ENCODE measurements around the gene CALCOCO2. TPM values are rescaled to one million over a fixed set of nuclear protein-coding genes. Genes with fewer than 3 reads are reported as not detected.
A peak's percentile ranks its signal among the peaks of the same experiment; 100 is the strongest.

Gene CALCOCO2, protein sequence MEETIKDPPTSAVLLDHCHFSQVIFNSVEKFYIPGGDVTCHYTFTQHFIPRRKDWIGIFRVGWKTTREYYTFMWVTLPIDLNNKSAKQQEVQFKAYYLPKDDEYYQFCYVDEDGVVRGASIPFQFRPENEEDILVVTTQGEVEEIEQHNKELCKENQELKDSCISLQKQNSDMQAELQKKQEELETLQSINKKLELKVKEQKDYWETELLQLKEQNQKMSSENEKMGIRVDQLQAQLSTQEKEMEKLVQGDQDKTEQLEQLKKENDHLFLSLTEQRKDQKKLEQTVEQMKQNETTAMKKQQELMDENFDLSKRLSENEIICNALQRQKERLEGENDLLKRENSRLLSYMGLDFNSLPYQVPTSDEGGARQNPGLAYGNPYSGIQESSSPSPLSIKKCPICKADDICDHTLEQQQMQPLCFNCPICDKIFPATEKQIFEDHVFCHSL
- total RNA-seq, result 30.3 and 60.3 TPM in 2 replicates

DNA sequence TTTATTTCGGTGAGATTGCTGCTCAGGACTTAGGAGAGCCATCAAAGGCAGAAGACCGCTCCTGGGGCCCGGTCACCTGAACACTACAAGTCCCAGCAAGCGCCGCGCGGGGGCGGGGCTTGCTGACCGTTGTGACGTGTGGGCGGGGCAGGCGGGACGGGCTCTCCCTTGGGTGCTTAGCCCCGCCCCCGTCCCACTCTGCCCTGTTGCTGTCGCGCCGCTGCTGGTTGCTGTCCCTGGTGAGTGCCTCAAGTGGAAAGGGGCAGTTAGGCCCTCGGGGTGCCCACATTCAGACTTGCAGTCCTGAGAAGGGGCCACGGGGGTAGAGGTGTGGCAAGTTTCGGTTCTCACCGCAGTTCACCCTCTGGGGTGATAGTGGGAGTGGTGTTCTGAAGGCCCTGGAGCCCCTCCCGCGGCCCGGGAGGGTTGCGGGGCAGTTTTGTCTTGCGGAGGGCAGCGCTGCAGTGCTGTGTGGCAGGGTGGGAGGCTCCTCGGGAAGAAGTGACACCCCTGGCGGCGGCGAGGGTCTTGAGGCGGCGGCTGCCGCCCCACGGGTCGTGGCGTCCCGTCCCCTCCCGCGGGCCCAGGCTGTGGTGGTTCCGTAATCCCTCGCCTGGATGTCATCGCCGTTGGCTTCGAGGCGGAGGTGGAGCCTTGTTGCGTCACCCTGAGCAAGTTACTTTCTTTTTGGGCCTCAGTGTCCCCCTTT, at the start of gene CALCOCO2:
CALCOCO2 (plus strand) TSS at position 196 of the 709 bp plus-strand sequence. CDS start 10,673 bp downstream, outside the sequence.
- FAIRE-seq, result no peak
- DNase-seq (ENCODE audit: low read depth), result peak; percentile 76
- Histone ChIP-seq H3K27me3 (ENCODE audit: control insufficient read depth, insufficient read depth, low read length) (no peaks in the 10 kb centered on the region), H3K36me3 (ENCODE audit: control insufficient read depth, insufficient read depth, low read length) (no peaks in the 10 kb centered on the region), H3K4me3 (ENCODE audit: low read depth, low read length) (peak within 1 kb of the TSS; percentile 76)
- TF ChIP-seq, protein P1, sequence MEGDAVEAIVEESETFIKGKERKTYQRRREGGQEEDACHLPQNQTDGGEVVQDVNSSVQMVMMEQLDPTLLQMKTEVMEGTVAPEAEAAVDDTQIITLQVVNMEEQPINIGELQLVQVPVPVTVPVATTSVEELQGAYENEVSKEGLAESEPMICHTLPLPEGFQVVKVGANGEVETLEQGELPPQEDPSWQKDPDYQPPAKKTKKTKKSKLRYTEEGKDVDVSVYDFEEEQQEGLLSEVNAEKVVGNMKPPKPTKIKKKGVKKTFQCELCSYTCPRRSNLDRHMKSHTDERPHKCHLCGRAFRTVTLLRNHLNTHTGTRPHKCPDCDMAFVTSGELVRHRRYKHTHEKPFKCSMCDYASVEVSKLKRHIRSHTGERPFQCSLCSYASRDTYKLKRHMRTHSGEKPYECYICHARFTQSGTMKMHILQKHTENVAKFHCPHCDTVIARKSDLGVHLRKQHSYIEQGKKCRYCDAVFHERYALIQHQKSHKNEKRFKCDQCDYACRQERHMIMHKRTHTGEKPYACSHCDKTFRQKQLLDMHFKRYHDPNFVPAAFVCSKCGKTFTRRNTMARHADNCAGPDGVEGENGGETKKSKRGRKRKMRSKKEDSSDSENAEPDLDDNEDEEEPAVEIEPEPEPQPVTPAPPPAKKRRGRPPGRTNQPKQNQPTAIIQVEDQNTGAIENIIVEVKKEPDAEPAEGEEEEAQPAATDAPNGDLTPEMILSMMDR (IDR thresholded peaks at IDR 0.05; ENCODE audit: insufficient read depth, low read length, severe bottlenecking), result no peak

DNA sequence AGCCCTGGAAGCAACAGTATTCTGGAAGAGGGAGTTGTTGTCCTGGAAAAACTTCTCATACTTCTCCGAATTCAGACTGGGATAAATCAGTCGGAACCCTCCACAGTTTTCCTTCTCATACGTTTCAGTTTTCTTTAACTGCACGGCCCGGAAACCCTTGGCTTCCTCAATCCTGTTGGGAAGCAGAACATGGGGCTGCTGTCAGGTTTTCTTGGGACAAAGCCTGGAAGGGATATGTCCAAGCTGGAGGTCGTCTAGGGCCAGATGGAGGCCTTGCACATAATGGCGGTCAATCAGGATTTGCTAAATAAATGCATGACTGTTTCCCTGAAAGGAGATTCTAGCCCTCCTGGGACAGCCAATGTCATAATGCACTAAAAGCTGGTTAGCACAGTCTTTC, 43.0 kb upstream of the CALCOCO2 start:
- DNase-seq (ENCODE audit: low read depth) (no peak), FAIRE-seq (no peak)
- H3K27me3 ChIP-seq (ENCODE audit: control insufficient read depth, insufficient read depth, low read length), result peaks cover 7% of the 10 kb centered on the region
- no peaks in the 10 kb centered on the region for H3K36me3 ChIP-seq (ENCODE audit: control insufficient read depth, insufficient read depth, low read length)
- TF ChIP-seq, protein P1 (IDR thresholded peaks at IDR 0.05; ENCODE audit: insufficient read depth, low read length, severe bottlenecking), result no peak
- H3K4me3 ChIP-seq (ENCODE audit: low read depth, low read length), result no peak overlapping the region

DNA sequence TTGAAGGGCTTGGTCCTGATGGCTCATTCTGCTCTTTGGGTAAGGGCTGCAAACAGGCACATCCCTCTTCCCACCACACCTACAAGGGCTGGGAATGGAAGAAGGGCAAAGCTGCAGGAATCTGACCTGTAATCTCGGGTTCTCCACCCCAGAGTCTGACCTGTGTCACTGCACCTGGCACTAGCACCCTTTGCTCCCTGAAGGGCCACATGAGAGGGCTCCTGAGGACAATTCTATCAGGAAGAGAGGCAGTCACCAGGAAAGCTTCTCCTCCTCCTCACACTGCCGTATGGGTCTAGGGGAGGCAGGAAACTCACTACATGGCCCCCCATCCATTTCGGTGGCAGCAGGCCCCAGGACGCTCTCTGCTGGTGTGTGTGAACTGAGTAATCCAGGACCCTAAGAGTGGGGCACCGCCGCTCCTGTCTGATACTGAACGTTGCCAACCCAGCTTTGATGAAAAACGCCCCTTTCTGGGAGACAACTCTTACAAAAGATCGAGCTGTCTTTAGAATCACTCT, 40.2 kb upstream of the CALCOCO2 start:
- H3K36me3 ChIP-seq (ENCODE audit: control insufficient read depth, insufficient read depth, low read length), result no peaks in the 10 kb centered on the region
- H3K27me3 ChIP-seq (ENCODE audit: control insufficient read depth, insufficient read depth, low read length), result peaks cover 9% of the 10 kb centered on the region
- FAIRE-seq (no peak), DNase-seq (ENCODE audit: low read depth) (no peak)
- TF ChIP-seq, protein P1 (IDR thresholded peaks at IDR 0.05; ENCODE audit: insufficient read depth, low read length, severe bottlenecking), result no peak
- no peak overlapping the region for H3K4me3 ChIP-seq (ENCODE audit: low read depth, low read length)

DNA sequence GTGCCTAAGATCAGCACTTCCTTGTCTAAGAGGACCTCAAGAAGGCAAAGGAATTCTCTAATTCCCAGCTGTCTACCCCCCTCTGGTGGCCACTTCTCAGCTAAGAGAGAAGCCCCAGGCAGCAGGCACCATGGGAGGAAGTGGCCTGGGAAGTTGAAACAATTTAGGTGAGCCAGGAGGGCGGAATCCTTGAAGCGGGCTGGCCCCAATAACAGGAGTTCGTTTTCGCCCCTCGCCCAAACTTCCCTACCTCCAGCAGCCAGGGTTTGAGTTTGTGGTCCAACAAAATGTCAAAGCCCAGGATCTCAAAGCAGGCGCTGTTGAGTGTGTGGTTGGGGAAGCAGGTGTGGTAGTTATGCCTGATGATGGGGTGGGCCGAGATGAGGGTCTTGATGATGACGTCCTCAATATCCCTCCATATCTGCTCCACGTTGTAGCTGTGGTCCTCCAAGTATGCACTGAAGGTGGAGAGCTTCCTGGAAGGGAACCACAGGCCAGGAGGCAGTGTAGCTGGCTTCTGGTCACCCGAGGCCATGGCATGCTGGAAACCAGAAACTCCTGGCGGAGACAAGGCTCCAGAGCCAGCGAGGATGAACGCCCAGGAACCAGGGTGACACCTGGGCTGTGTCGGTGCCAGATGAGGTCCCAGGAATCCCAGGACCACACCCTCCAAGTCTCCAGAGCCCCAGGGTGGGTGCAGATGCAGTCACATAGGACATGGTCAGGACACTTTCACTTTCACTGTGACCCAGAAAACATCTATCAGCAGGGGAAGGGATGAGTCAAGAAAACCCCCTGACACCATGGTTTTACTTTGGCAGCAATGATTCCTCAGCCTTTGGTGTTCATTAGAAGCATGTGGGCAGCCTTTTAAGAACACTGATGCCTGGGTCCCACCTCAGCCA, 39.5 kb upstream of the CALCOCO2 start:
- Histone ChIP-seq H3K36me3 (ENCODE audit: control insufficient read depth, insufficient read depth, low read length) (no peaks in the 10 kb centered on the region), H3K4me3 (ENCODE audit: low read depth, low read length) (no peak overlapping the region), H3K27me3 (ENCODE audit: control insufficient read depth, insufficient read depth, low read length) (peaks cover 8% of the 10 kb centered on the region)
- DNase-seq (ENCODE audit: low read depth) (peak; percentile 66), FAIRE-seq (peak; percentile 32)
- TF ChIP-seq, protein P1 (IDR thresholded peaks at IDR 0.05; ENCODE audit: insufficient read depth, low read length, severe bottlenecking), result peak; percentile 72

DNA sequence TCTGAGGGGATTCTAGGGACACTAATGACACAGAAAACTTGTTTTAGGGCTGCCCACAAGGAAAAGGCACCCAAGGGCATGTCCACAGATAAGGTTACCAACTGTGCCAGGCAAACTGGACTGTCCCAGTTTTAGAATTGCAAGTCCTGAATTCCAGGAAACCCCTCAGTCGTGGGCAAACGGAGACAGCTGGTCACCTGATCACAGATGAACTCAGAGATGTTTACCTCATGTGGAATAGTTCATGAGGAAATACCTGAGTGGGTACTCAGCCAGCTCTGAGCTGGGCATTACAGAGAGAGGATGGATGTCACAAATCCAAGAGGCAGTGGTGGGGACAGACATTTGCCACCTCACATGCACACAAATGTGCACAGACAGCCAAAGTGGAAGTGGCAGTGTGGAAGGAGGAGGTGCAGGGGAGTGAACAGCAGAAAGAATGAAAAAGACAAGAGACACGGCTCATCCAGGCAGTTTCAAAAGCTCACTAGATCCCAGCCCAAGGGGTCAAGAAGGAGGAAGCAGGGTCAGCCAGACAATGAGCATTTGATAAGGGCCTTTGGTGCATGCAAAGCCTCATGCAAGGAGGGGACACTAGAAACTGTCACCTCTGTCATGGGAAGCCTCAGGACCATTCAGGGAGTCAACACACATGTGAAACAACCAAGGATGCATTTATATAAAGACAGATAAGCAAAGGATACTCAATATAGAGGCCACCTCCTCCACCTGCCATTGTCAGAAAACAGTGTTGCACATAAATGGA, 38.6 kb upstream of the CALCOCO2 start:
- Histone ChIP-seq H3K4me3 (ENCODE audit: low read depth, low read length) (no peak overlapping the region), H3K27me3 (ENCODE audit: control insufficient read depth, insufficient read depth, low read length) (peaks cover 6% of the 10 kb centered on the region), H3K36me3 (ENCODE audit: control insufficient read depth, insufficient read depth, low read length) (no peaks in the 10 kb centered on the region)
- TF ChIP-seq, protein P1 (IDR thresholded peaks at IDR 0.05; ENCODE audit: insufficient read depth, low read length, severe bottlenecking), result no peak
- no peak for FAIRE-seq
- no peak for DNase-seq (ENCODE audit: low read depth)
